Erythroblast (primary cell): Measurements from ENCODE around the gene CA5A.

Experiments used
- GATA1 ChIP-seq: IDR thresholded peaks from 2 replicates; pipeline ENCODE4 v1.6.1; 2011; ENCODE audit warnings: low read depth, mild to moderate bottlenecking, control low read depth, low read length, moderate library complexity
- POLR2A ChIP-seq: IDR thresholded peaks from 2 replicates; pipeline ENCODE4 v1.6.1; 2011; ENCODE audit warnings: mild to moderate bottlenecking, low read length

- TF ChIP-seq POLR2A, result no peak
- no peak for TF ChIP-seq GATA1
These were observed 89.4 kb downstream of the CA5A start for GRCh38 chr16:87846705-87847466.
